ENCODE results near the gene TPX2.

The TPX2 gene

GRCh38 chr20:31699801-31700728 is 39.0 kb upstream of the TPX2 start:
- H3K4me2 ChIP-seq (ENCODE audit: low read length) = no peak overlapping the region
- H3K9me2 ChIP-seq (ENCODE audit: low read depth, low read length) = no peaks in the 10 kb centered on the region
- TF ChIP-seq CTCF (IDR thresholded peaks at IDR 0.05; ENCODE audit: low read length) (no peak), EZH2 (IDR thresholded peaks at IDR 0.05; ENCODE audit: borderline replicate concordance, low read length) (no peak)
- H3K27me3 ChIP-seq (ENCODE audit: insufficient read depth, low read length) = no peaks in the 10 kb centered on the region
- peaks cover 52% of the 10 kb centered on the region for H3K36me3 ChIP-seq (ENCODE audit: insufficient read depth, low read length)
- H3K9ac ChIP-seq (ENCODE audit: low read length) = no peak overlapping the region
- H3F3A ChIP-seq (ENCODE audit: insufficient read depth, low read length) = no peaks in the 10 kb centered on the region
- H3K4me1 ChIP-seq (ENCODE audit: insufficient read depth, low read length, severe bottlenecking) = peaks cover 27% of the 10 kb centered on the region
- H3K27ac ChIP-seq (ENCODE audit: low read depth, low read length, poor library complexity, severe bottlenecking) = peak overlapping the region; percentile 34
- no peaks in the 10 kb centered on the region for H3K9me3 ChIP-seq (ENCODE audit: low read length)
- H3K79me2 ChIP-seq (ENCODE audit: insufficient read depth, low read length) = peaks cover 19% of the 10 kb centered on the region
- no peaks in the 10 kb centered on the region for H4K20me1 ChIP-seq (ENCODE audit: insufficient read depth, low read length)
- no peak overlapping the region for H3K4me3 ChIP-seq (ENCODE audit: low read depth, low read length, poor library complexity, severe bottlenecking)
- no peak overlapping the region for H2AFZ ChIP-seq (ENCODE audit: low read length)

GRCh38 chr20:31700747-31701146 is 38.3 kb upstream of the TPX2 start:
- no peak overlapping the region for H3K9ac ChIP-seq (ENCODE audit: low read length)
- H3K9me3 ChIP-seq (ENCODE audit: low read length) = no peaks in the 10 kb centered on the region
- H3K36me3 ChIP-seq (ENCODE audit: insufficient read depth, low read length) = peaks cover 56% of the 10 kb centered on the region
- peaks cover 20% of the 10 kb centered on the region for H3K79me2 ChIP-seq (ENCODE audit: insufficient read depth, low read length)
- H3K4me2 ChIP-seq (ENCODE audit: low read length) = no peak overlapping the region
- no peaks in the 10 kb centered on the region for H3K9me2 ChIP-seq (ENCODE audit: low read depth, low read length)
- no peak overlapping the region for H3K27ac ChIP-seq (ENCODE audit: low read depth, low read length, poor library complexity, severe bottlenecking)
- no peaks in the 10 kb centered on the region for H3F3A ChIP-seq (ENCODE audit: insufficient read depth, low read length)
- H3K4me3 ChIP-seq (ENCODE audit: low read depth, low read length, poor library complexity, severe bottlenecking) = no peak overlapping the region
- no peaks in the 10 kb centered on the region for H3K27me3 ChIP-seq (ENCODE audit: insufficient read depth, low read length)
- TF ChIP-seq CTCF (IDR thresholded peaks at IDR 0.05; ENCODE audit: low read length) = no peak
- TF ChIP-seq EZH2 (IDR thresholded peaks at IDR 0.05; ENCODE audit: borderline replicate concordance, low read length) = no peak
- peaks cover 30% of the 10 kb centered on the region for H3K4me1 ChIP-seq (ENCODE audit: insufficient read depth, low read length, severe bottlenecking)
- no peak overlapping the region for H2AFZ ChIP-seq (ENCODE audit: low read length)
- no peaks in the 10 kb centered on the region for H4K20me1 ChIP-seq (ENCODE audit: insufficient read depth, low read length)

GRCh38 chr20:31701591-31701990 is 37.5 kb upstream of the TPX2 start:
- 0 out of 2 replicates have a peak, but pooled peaks cover 2% of the 10 kb centered on the region for H3F3A ChIP-seq (ENCODE audit: insufficient read depth, low read length)
- H3K4me1 ChIP-seq (ENCODE audit: insufficient read depth, low read length, severe bottlenecking) = peaks cover 38% of the 10 kb centered on the region
- H3K27me3 ChIP-seq (ENCODE audit: insufficient read depth, low read length) = no peaks in the 10 kb centered on the region
- H3K9me3 ChIP-seq (ENCODE audit: low read length) = no peaks in the 10 kb centered on the region
- H3K36me3 ChIP-seq (ENCODE audit: insufficient read depth, low read length) = peaks cover 54% of the 10 kb centered on the region
- no peak overlapping the region for H3K4me3 ChIP-seq (ENCODE audit: low read depth, low read length, poor library complexity, severe bottlenecking)
- peaks cover 20% of the 10 kb centered on the region for H3K79me2 ChIP-seq (ENCODE audit: insufficient read depth, low read length)
- H3K4me2 ChIP-seq (ENCODE audit: low read length) = no peak overlapping the region
- no peak for TF ChIP-seq CTCF (IDR thresholded peaks at IDR 0.05; ENCODE audit: low read length)
- TF ChIP-seq EZH2 (IDR thresholded peaks at IDR 0.05; ENCODE audit: borderline replicate concordance, low read length) = no peak
- no peaks in the 10 kb centered on the region for H3K9me2 ChIP-seq (ENCODE audit: low read depth, low read length)
- no peak overlapping the region for H3K9ac ChIP-seq (ENCODE audit: low read length)
- no peak overlapping the region for H3K27ac ChIP-seq (ENCODE audit: low read depth, low read length, poor library complexity, severe bottlenecking)
- no peak overlapping the region for H2AFZ ChIP-seq (ENCODE audit: low read length)
- no peaks in the 10 kb centered on the region for H4K20me1 ChIP-seq (ENCODE audit: insufficient read depth, low read length)
